HG02884 (cell line): Measurements from ENCODE around the gene ZCCHC18.

ENCODE experiments used
- ATAC-seq: cut with Tn5 transposase; IDR thresholded peaks from one replicate; pipeline ENCODE4 v1.9.1; 2021; ENCODE audit warnings: mild to moderate bottlenecking, moderate library complexity; ENCODE audit not compliant: unreplicated experiment

ZCCHC18 gene

GRCh38 chrX:104130808-104131207, 18.5 kb downstream of the ZCCHC18 start:
- ATAC-seq = no peak

GRCh38 chrX:104134583-104135261, 22.4 kb downstream of the ZCCHC18 start:
- no peak for ATAC-seq

- no peak for ATAC-seq
These were observed 23.4 kb downstream of the ZCCHC18 start for GRCh38 chrX:104135677-104136076.

GRCh38 chrX:104136241-104137019, 24.1 kb downstream of the ZCCHC18 start:
- peak; percentile 93 for ATAC-seq

- no peak for ATAC-seq
These were observed 25.2 kb downstream of the ZCCHC18 start for GRCh38 chrX:104137496-104137895.

- ATAC-seq = no peak
These were observed 28.9 kb downstream of the ZCCHC18 start for GRCh38 chrX:104141087-104141760.

GRCh38 chrX:104151037-104151436, 38.7 kb downstream of the ZCCHC18 start:
- no peak for ATAC-seq

GRCh38 chrX:104156630-104157529, 44.6 kb downstream of the ZCCHC18 start, which contains the start of gene SLC25A53:
TSS of gene SLC25A53 (minus strand) at chrX:104157009. CDS start at chrX:104105257, 51,752 bp downstream.
- peak; percentile 92 for ATAC-seq
